ENCODE data around the gene SLC35G1.

SLC35G1 gene

GRCh38 chr10:93917821-93918220 is 24.0 kb downstream of the SLC35G1 start:
- TF ChIP-seq, protein P1, sequence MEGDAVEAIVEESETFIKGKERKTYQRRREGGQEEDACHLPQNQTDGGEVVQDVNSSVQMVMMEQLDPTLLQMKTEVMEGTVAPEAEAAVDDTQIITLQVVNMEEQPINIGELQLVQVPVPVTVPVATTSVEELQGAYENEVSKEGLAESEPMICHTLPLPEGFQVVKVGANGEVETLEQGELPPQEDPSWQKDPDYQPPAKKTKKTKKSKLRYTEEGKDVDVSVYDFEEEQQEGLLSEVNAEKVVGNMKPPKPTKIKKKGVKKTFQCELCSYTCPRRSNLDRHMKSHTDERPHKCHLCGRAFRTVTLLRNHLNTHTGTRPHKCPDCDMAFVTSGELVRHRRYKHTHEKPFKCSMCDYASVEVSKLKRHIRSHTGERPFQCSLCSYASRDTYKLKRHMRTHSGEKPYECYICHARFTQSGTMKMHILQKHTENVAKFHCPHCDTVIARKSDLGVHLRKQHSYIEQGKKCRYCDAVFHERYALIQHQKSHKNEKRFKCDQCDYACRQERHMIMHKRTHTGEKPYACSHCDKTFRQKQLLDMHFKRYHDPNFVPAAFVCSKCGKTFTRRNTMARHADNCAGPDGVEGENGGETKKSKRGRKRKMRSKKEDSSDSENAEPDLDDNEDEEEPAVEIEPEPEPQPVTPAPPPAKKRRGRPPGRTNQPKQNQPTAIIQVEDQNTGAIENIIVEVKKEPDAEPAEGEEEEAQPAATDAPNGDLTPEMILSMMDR (IDR thresholded peaks at IDR 0.05; ENCODE audit: low read depth, low read length): no peak
- DNase-seq (ENCODE audit: extremely low read depth, low read depth): no peak

GRCh38 chr10:93921338-93921737 is 27.6 kb downstream of the SLC35G1 start:
- TF ChIP-seq, protein P1 (IDR thresholded peaks at IDR 0.05; ENCODE audit: low read depth, low read length): peak; percentile 23
- DNase-seq (ENCODE audit: extremely low read depth, low read depth): no peak

GRCh38 chr10:93926613-93927012 is 32.8 kb downstream of the SLC35G1 start:
- TF ChIP-seq, protein P1 (IDR thresholded peaks at IDR 0.05; ENCODE audit: low read depth, low read length): no peak

GRCh38 chr10:93938140-93938539 is 44.4 kb downstream of the SLC35G1 start:
- TF ChIP-seq, protein P1 (IDR thresholded peaks at IDR 0.05; ENCODE audit: low read depth, low read length): no peak
- DNase-seq (ENCODE audit: extremely low read depth, low read depth): no peak

More at GRCh38 chr10:93926613-93927012, 32.8 kb downstream of the SLC35G1 start:
- no peak for DNase-seq (ENCODE audit: extremely low read depth, low read depth)

GRCh38 chr10:93940881-93941280 is 47.1 kb downstream of the SLC35G1 start:
- TF ChIP-seq, protein P1 (IDR thresholded peaks at IDR 0.05; ENCODE audit: low read depth, low read length): no peak
- DNase-seq (ENCODE audit: extremely low read depth, low read depth): no peak

DNA sequence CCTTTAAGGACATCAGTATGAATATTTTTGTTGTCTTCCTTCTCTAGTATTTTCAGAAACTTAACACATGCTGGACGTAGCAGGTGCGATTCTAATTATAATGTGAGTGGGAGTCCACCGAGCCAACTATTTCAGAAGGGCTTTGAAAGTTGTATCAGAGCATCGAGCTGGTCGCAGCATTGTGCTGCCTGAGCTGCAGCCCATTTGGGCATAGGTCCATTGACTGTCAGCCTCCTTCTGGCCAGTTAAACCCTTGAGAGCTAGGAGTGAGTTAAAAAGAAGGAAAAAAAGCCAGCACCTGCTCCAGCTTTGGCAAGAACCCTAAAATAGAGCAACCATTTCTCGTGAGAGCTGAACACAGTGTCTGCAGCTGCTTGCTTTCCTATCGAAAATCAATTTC is 47.8 kb downstream of the SLC35G1 start:
- TF ChIP-seq, protein P1 (IDR thresholded peaks at IDR 0.05; ENCODE audit: low read depth, low read length): no peak
- DNase-seq (ENCODE audit: extremely low read depth, low read depth): no peak

DNA sequence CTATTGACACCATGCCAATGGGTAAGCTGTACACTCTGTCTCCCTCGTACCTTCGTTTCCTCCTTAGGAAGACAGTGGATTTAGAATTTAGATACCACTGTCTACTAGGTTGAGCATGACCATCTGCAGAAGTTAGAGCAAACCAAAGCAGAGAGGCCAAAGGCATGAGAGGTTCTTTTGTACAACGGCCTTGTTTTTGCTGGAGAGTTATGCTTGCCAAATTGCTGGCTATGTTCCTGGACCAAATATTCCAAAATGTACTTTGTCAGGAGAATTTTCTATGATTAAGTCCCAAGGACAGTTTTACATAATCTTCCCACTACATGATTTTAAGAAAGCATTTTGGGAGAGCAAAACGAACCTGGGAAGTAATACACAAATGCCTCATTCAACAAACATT is 52.0 kb downstream of the SLC35G1 start:
- DNase-seq (ENCODE audit: extremely low read depth, low read depth): no peak
- TF ChIP-seq, protein P1 (IDR thresholded peaks at IDR 0.05; ENCODE audit: low read depth, low read length): no peak
